GM18520 (cell line): ENCODE data around the gene CRYBG3.

Experiments used
- ATAC-seq: cut with Tn5 transposase; IDR thresholded peaks from one replicate; pipeline ENCODE4 v1.9.1; 2021; ENCODE audit not compliant: unreplicated experiment

The CRYBG3 gene

GRCh38 chr3:97835761-97836160 is 13.9 kb downstream of the CRYBG3 start:
- ATAC-seq, result no peak

GRCh38 chr3:97838393-97838792 is 16.6 kb downstream of the CRYBG3 start:
- ATAC-seq, result no peak

GRCh38 chr3:97839944-97840343 is 18.1 kb downstream of the CRYBG3 start:
- no peak for ATAC-seq

- no peak for ATAC-seq
Observed at GRCh38 chr3:97841304-97841703, 19.5 kb downstream of the CRYBG3 start.

GRCh38 chr3:97841956-97842355 is 20.1 kb downstream of the CRYBG3 start:
- no peak for ATAC-seq

DNA sequence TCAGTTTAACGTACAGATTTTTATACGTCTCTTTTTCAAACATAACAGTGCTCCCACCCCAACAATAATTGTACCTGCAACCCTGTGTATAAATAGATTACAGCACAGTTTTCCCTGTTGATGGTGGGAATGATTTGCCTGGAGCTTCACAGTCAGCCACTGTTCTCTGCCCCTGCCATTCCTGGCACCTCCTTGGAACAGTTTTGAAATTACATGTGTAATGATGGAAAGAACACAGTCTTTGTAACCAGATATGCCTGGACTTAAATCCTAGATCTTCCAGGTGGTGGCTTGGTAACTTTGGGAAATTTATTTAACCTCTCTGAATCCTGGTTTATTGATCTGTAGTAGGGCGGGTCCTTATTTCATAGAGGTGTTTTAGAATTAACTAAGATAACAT is 27.0 kb downstream of the CRYBG3 start:
- ATAC-seq, result no peak

- no peak for ATAC-seq
Observed at GRCh38 chr3:97857401-97857800, 35.6 kb downstream of the CRYBG3 start.

DNA sequence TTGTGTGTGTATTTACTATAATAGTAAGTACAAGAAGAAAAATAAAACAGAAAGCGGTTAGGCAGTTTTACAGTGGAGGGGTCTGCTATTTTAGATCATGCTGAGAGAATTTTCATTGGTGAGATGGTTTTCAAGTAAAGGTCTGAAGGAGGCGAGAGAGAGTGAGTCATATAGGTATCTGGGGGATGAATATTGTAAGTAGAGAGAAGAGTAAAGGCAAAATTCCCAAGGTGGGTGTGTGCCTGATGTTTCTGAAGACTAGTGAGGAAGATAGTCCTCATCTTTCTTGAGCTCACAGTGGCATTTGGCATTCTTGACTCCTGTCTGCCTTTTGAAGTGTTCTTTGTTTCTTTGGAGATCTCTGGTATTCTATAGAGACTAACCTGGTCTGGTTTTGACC is 38.6 kb downstream of the CRYBG3 start:
- ATAC-seq, result no peak

GRCh38 chr3:97862582-97862981 is 40.8 kb downstream of the CRYBG3 start:
- ATAC-seq, result no peak

DNA sequence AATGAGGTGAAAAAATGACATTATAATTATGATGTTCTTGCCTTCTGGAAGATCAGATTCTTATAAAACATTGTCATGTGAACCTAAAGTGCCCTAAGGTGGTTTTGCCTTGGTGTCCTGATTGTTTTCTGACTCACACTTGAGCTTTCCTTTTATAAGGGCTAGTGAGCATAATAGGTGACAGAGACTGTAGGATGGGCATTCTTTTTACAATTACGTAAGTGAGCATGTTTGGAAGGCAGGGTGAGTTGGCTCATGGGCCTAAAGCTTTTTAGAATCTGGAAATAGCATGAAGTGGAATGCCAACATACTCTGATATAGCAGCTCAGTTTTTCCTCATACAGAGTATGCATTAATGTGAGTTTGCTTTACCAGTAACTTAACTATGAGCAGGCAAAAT is 41.2 kb downstream of the CRYBG3 start:
- ATAC-seq, result no peak

DNA sequence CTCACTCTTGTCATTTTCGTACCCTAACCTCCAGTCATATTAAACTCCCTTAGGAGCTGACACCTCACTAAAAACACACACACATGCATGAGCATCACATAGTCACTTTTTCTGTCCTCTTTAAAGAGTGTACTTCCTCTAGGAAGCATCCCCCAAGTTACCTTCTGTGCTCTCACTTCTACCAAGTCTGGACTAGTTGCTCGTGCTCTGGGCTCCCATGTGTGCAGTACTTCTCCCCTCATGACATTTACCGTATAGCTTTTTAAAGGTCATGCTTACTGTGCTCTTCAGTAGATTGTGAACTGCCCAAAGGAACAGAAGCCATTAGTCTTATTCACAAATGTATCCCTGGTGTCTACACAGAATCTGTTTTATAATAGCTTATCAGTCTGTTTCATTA is 42.0 kb downstream of the CRYBG3 start:
- ATAC-seq, result no peak

GRCh38 chr3:97871186-97871585 is 49.4 kb downstream of the CRYBG3 start:
- no peak for ATAC-seq

DNA sequence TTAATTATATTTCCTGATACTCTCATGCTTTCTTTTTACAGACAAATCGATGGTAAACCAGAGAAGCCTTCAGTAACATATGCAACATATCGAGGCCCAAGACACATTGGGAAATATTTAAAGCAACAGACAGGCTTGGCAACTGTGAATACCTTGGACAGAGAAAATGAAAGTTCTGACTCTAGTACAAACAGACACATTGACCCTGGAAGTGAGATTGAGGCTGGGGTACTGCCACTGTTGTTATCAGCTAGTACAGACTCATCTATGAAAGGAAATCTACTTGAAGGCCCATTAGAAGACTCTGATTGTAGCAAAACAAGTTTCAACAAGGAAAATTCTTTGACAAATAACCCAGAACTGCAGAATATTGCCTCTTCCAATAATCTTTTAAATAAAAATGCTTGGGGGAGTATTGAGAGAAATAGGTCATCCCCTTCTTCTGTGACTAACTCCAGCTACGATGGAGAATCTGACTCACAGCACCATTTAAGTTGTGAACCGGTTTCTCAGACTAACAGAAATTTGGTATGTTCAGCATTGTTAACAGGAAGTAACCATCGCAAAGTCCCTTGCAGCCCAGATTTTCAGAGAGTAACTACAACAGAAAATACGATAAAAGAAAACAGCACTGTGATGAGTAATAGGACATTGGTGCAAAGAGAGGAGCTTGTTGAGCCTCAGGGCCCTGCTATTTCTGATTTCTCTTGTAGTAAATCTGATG is 50.2 kb downstream of the CRYBG3 start:
- ATAC-seq, result no peak

- ATAC-seq, result no peak
Observed at GRCh38 chr3:97872525-97873042, 50.8 kb downstream of the CRYBG3 start.

DNA sequence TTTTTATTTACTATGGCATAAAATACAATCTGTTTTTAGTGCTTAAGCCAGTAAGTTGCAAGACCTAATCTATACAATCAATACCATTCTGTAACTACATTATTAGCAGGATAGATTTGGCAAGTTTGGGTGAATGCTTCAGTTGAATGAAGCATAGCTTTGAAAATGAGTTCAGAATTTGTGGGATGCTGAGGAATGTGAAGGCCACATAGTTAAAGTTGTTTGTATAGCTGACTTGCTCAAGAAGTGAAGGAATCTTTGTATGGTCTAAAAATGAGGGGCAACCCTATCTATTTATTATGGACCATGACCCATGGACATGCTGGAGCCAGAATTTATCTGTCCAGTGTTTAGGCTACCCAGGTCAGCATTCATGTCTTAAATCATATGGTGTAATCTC is 58.5 kb downstream of the CRYBG3 start:
- no peak for ATAC-seq

DNA sequence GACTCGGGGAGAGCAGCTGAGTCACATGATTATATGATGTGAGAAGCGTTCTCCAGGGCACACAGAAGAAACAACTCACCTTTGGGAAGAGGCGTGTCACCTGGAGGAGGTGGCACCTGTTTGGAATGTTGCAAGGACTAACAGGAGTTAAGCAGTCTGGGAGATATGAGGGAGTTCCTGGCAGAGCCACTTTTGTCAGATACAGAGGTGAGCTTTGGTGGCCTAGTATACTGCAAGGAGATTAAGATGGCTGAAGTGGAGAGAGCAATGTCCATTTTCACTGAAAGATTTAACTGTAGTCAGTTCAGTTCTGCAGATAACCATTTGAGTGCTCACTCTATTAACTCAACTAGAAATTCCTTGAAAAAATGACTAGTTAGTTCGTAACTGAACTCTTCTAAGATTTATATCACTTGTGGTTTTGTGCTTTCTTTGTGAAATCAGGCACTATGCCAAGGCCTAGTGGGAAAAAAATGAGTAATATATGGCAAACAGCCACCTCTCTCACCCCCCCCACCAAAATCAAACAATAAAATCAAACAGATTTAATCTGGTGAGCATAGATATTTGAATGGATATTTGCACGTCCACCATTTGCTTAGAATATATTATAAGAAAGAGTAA is 61.3 kb downstream of the CRYBG3 start:
- no peak for ATAC-seq

DNA sequence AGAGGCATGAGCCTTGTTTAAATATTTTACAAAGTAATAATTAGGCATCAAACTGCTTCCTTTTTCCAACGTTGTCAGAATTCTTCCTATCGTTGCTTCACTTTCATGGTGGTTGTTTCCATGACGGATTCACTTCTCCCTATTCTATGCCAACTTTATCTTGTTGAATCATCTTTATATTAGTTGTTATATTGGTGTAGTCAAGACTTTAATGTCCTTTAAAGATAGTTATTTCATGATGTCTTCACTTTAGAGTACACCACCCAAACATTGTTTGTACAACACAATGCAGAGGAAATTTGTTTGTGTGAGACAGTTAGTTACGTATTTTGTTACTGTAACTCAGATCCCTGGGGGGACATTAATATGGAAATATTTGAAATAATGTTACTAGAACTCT is 61.9 kb downstream of the CRYBG3 start:
- no peak for ATAC-seq

DNA sequence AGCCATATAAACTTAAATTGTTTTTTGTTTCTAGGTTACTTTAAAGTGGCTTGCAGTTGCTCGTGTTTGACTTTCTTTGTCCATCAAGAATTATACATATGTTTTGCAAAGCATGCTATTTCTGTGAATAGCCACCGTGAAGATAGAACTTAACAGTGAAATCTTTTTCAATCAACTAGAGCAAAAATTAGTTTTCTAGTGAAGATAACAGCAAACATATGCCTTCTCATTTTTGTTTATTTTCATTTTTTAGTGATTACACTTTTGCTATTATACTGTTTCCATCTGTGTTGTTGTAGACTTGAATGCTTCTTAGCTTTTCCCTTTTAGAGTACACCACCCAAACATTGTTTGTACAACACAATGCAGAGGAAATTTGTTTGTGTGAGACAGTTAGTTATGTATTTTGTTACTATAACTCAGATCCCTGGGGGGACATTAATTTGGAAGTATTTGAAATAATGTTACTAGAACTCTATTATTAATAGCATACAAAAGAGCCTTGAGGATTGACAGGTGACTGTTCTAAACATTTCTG is 62.8 kb downstream of the CRYBG3 start:
- no peak for ATAC-seq

- ATAC-seq, result no peak
Observed at GRCh38 chr3:97885931-97886824, 64.4 kb downstream of the CRYBG3 start.

DNA sequence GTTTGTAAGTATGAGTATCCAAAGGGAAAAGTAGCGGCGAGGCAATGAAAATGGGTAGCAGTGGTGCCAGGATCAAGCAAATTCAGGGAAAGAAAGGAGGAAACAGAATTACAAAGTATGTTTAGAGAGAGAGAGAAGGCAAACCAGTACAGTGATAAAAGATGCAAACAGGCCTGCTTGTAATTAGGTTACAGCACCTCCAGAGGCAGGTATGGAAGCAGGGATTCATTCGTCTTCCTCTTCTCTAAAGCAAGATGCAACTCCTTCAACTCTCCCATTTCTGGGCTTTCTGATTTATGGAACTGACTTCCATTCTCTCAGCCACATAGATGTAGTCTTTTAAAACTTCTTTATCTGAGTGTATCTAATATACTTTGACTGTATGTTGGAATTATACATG is 68.0 kb downstream of the CRYBG3 start:
- no peak for ATAC-seq

DNA sequence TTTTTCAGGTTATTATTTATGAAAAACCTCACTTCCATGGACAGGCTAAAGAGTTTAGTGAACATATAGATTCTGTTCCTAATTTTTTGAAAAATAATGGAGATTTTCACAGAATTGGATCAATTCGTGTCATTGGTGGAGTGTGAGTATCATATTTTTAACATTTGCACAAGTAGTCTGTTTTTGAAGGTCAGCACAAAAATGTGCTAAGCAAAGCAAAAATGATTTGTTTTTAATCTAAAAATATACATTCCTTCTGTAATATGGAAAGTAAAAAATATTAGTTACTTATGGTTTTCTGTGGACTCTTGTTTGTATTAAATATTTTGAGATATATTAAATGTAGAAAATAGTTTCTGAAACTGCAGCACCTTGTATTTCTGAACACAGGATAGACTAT is 71.0 kb downstream of the CRYBG3 start:
- no peak for ATAC-seq
